Esophagus squamous epithelium (tissue), 5 donors: ENCODE measurements around the gene BBS2. TPM values are rescaled to one million over a fixed set of nuclear protein-coding genes. Genes with fewer than 3 reads are reported as not detected.

Experiments used
- DNase-seq: peaks from one replicate; lab custom pipeline; 2025; lab: John Stamatoyannopoulos, UW
- H3K27ac ChIP-seq, 4 donors: fragments of 200-600 bp; sonication (generic); one replicate each; pipeline ENCODE4 v1.5.1; 2016 to 2019; ENCODE audit warnings: mild to moderate bottlenecking in 1 of 4
- H3K27me3 ChIP-seq, 4 donors: fragments of 200-600 bp; sonication (generic); 1 replicate in 3 of 4; 2 replicates in 1 of 4; pipeline versions ENCODE4 v1.5.1 to v1.6.0; 2017 to 2021; ENCODE audit warnings: antibody characterized with exemption in 1 of 4
- H3K36me3 ChIP-seq, 3 donors: fragments of 200-600 bp; sonication (generic); one replicate each; pipeline ENCODE4 v1.5.1; 2016 to 2019
- H3K4me1 ChIP-seq, 3 donors: fragments of 200-600 bp; sonication (generic); one replicate each; pipeline ENCODE4 v1.5.1; 2017 to 2019
- H3K4me3 ChIP-seq, 4 donors: fragments of 200-600 bp; sonication (generic); 1 replicate in 3 of 4; 2 replicates in 1 of 4; pipeline ENCODE4 v1.5.1; 2016 to 2019; ENCODE audit warnings: mild to moderate bottlenecking in 2 of 4, moderate library complexity in 1 of 4
- H3K9me3 ChIP-seq, 3 donors: fragments of 200-600 bp; sonication (generic); one replicate each; pipeline ENCODE4 v1.5.1; 2016 to 2019
- POLR2A ChIP-seq, 4 donors: fragments of 450-650 bp; IDR thresholded peaks; one replicate each; pipeline ENCODE4 v1.6.1; 2017; ENCODE audit warnings: antibody characterized with exemption in 4 of 4, mild to moderate bottlenecking in 4 of 4, moderate library complexity in 3 of 4
- WGBS, 2 donors: methylation state at CpG; one replicate each; pipeline ENCODE4 v1.1.5; 2018; 5-methylcytosine and 5-hydroxymethylcytosine counted together
- intact Hi-C: fragments of 100-400 bp; cut with DNase I; formaldehyde crosslinking; loops from one replicate; pipeline ENCODE4 v1.15.0; 2022
- total RNA-seq, 4 donors: library from RNA; depleted of rRNA; stranded (reverse); fragments of >200 nt; gene quantifications; one replicate each; pipeline ENCODE4 v1.1.0, GENCODE V29; 2016
- TF ChIP-seq, protein P1 (sequence below), 6 experiments: fragments of 450-650 bp in 4 of 6; fragments of 200-600 bp in 2 of 6; sonication (generic) in 2 of 6; IDR thresholded peaks; one replicate each; pipeline ENCODE4 v1.5.1; 2016 to 2019; ENCODE audit warnings: antibody characterized with exemption in 6 of 6, mild to moderate bottlenecking in 4 of 6, moderate library complexity in 4 of 6
- donor health status: DM: yes; HTN: yes; CAD: no.

BBS2 gene
- total RNA-seq, 4 donors from 2014 or later, result 15.2 to 60.8 (median 31.1) TPM

DNA sequence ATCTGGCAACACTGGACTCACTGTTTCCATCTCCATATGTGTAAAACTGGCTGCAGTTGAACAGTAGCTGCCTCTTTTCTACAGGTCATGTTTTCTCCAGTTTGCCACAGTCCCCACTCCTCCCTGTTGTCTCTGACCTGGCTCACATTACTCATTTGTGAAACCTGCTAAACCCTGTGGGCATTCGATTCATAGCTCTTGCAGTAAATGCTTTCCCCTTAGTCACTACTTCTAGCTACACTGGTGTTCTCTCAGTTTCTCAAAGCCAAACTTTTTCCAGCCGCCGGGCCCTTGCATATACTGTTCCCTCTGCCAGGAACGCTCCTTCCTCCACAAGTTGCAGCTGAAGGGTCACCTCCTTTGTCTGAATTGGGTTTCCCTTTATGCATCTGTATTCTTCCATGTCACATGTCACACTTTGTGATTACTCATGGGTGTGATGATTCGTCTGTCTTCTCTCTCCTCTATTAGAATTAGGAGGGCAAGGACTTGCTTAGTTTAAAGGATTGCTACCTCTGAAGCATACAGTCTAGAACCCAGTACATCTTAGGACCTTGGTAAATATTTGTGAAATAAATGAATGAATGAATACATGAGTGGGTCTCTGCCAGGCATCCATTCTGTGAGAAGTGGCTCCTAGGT, 30.0 kb upstream of the BBS2 start:
- H3K27ac ChIP-seq, result peak overlapping the region in 1 of 4 donors; percentile 81

DNA sequence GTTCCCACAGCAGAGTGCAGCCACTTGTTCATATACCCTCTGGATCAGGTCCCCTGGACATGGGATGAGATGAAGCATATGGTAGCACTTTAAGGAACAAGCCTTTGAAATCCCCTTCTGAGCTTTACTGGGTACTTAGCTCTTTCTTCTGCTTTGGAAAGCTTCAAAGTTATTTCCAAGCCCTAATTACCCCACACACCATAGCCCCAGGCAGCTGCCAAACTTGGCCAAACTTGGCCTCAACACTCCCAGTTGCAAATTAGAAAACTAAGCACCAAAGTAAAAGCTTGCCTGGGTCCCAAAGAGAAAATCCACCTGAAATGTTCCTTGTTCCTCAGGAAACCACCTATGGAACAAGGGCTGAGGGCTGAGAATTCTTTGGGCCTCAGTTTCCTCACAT, 29.3 kb upstream of the BBS2 start:
- TF ChIP-seq POLR2A (IDR thresholded peaks at IDR 0.05), result no peak
- TF ChIP-seq, protein P1, sequence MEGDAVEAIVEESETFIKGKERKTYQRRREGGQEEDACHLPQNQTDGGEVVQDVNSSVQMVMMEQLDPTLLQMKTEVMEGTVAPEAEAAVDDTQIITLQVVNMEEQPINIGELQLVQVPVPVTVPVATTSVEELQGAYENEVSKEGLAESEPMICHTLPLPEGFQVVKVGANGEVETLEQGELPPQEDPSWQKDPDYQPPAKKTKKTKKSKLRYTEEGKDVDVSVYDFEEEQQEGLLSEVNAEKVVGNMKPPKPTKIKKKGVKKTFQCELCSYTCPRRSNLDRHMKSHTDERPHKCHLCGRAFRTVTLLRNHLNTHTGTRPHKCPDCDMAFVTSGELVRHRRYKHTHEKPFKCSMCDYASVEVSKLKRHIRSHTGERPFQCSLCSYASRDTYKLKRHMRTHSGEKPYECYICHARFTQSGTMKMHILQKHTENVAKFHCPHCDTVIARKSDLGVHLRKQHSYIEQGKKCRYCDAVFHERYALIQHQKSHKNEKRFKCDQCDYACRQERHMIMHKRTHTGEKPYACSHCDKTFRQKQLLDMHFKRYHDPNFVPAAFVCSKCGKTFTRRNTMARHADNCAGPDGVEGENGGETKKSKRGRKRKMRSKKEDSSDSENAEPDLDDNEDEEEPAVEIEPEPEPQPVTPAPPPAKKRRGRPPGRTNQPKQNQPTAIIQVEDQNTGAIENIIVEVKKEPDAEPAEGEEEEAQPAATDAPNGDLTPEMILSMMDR (IDR thresholded peaks at IDR 0.05), result no peak
- intact Hi-C loops, result no loop called here
- no peak for DNase-seq
- Histone ChIP-seq H3K36me3 (no peaks in the 10 kb centered on the region), H3K27me3 (peaks cover 0 to 3% (median 0%) of the 10 kb centered on the region in 4 donors), H3K4me3 (no peak overlapping the region), H3K27ac (peak overlapping the region; percentile 10 to 82 (median 76)), H3K4me1 (peaks cover 9 to 66% (median 27%) of the 10 kb centered on the region in 3 donors), H3K9me3 (no peaks in the 10 kb centered on the region)

More for the DNA sequence above, 30.0 kb upstream of the BBS2 start:
- no peak for DNase-seq
- H3K27me3 ChIP-seq, result peaks cover 0 to 10% (median 0%) of the 10 kb centered on the region in 4 donors
- WGBS, 2 donors, result 47 to 66% methylated on average over 5 of the region's 5 CpGs
- TF ChIP-seq, protein P1 (IDR thresholded peaks at IDR 0.05), result no peak
- no peak for TF ChIP-seq POLR2A (IDR thresholded peaks at IDR 0.05)
- intact Hi-C loops, result no loop called here
- H3K9me3 ChIP-seq, result no peaks in the 10 kb centered on the region
- H3K4me3 ChIP-seq, result no peak overlapping the region
- peaks cover 9 to 66% (median 27%) of the 10 kb centered on the region in 3 donors for H3K4me1 ChIP-seq
- no peaks in the 10 kb centered on the region for H3K36me3 ChIP-seq

DNA sequence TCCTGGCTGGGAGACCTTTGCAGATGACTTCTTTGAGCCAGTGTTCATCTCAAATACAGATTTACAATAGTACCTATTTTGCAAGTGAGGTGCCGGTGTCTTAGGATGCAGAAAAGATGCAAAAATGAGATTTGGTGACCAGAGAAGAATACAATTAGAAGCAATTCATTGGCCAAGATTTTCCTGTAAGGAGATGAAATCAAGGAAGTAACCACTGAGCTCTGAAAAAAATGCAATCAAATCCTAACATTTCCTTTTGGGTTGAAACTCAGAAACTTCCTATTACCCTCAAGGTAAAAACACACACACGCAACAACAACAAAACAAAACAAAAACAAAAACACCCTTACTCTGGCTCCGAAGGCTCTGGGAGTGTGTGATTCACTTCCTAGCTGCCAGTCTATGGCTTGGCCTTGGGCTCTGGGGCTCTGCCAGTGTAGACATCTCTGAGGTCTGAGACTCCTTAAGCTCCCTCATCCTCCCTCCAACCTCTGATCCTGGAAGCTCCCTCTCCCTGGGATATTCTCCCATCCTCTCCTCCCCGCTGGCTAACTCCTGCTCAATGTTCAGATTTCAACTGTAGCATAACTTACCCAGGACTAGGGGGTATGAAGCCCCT, 28.2 kb upstream of the BBS2 start:
- no peak for TF ChIP-seq POLR2A (IDR thresholded peaks at IDR 0.05)
- TF ChIP-seq, protein P1 (IDR thresholded peaks at IDR 0.05), result no peak
- no peaks in the 10 kb centered on the region for H3K27me3 ChIP-seq
- 43 to 63% methylated on average over 4 of the region's 4 CpGs for WGBS, 2 donors
- H3K4me3 ChIP-seq, result no peak overlapping the region
- no peaks in the 10 kb centered on the region for H3K36me3 ChIP-seq
- H3K4me1 ChIP-seq, result peaks cover 9 to 66% (median 27%) of the 10 kb centered on the region in 3 donors
- peak overlapping the region; percentile 63 to 82 (median 76) for H3K27ac ChIP-seq
- H3K9me3 ChIP-seq, result no peaks in the 10 kb centered on the region
- intact Hi-C loops, result no loop called here
- no peak for DNase-seq

DNA sequence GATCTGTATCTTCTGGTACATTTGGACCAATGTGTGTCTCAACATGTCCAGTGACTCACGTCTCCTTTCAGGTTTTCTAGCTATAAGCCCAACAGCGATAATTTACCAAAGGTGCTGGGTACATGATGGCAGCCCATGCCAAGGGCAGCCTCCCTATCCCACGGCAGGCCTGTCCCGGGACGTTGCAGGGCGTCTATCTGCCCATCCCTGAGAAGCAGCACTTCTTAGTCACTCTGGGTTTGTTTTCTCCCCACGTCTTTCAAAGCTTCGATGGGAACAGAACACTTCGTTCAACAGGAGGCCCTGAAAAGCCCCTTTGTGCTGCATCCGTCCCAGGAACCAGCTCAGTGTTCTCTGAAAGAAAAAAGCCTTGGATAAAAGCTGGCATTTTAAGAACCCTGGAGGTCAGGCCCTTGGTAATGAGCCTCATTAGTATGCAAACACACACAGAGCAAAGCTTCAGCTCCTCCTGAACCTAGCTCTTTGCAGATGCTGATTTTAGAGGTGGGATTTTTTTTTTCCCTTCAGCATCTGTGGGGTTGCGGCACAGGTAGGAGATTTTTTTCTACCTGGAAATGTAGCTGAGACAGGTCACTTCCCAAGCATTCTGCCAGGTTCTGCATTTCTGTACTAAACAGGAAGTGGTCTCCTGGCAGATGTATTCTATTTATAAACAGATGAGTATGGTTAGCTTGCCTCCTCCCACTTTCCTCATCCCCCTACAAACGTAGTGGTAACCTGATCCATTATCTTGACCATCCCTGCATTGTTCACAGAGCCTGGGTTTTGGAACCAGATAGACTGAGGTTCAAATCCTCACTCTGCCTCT, 27.5 kb upstream of the BBS2 start:
- Histone ChIP-seq H3K36me3 (no peaks in the 10 kb centered on the region), H3K27me3 (no peaks in the 10 kb centered on the region), H3K4me3 (no peak overlapping the region), H3K9me3 (no peaks in the 10 kb centered on the region), H3K27ac (peak overlapping the region; percentile 63 to 82 (median 76)), H3K4me1 (peaks cover 9 to 61% (median 23%) of the 10 kb centered on the region in 3 donors)
- intact Hi-C loops, result no loop called here
- 14 to 28% methylated on average over 11 to 12 of the region's 12 CpGs for WGBS, 2 donors
- TF ChIP-seq POLR2A (IDR thresholded peaks at IDR 0.05), result peak in 1 of 4 donors; percentile 9
- TF ChIP-seq, protein P1 (IDR thresholded peaks at IDR 0.05), result no peak
- no peak for DNase-seq
